Natural killer cell (primary cell): ENCODE results near the gene LIMK1. TPM values are rescaled to one million over a fixed set of nuclear protein-coding genes. Genes with fewer than 3 reads are reported as not detected.

Source experiments
- ATAC-seq, 3 donors: fragments of 150-1000 bp in 2 of 3; fragments of 200-7000 bp in 1 of 3; cut with Tn5 transposase; 1 replicate in 1 of 3; 2 replicates in 2 of 3; pipeline ENCODE4 v1.10.0; 2021; ENCODE audit warnings: mild to moderate bottlenecking in 2 of 3, moderate library complexity in 2 of 3
- DNase-seq, 2 donors: peaks; one replicate each; pipeline versions ENCODE4 v3.0.0 to v3.0.0-alpha.2; 2013 to 2021; ENCODE audit warnings: mixed read lengths in 1 of 2
- H3K27ac ChIP-seq: one replicate; pipeline ENCODE4 v1.5.1; 2013; ENCODE audit warnings: mild to moderate bottlenecking, low read length
- H3K27me3 ChIP-seq: one replicate; pipeline ENCODE4 v1.6.1; 2013; ENCODE audit warnings: low read length; ENCODE audit not compliant: control insufficient read depth, insufficient read depth
- H3K36me3 ChIP-seq: one replicate; pipeline ENCODE4 v1.6.1; 2013; ENCODE audit warnings: low read length; ENCODE audit not compliant: control insufficient read depth, insufficient read depth
- H3K4me1 ChIP-seq: one replicate; pipeline ENCODE4 v1.6.1; 2013; ENCODE audit warnings: low read length; ENCODE audit not compliant: control insufficient read depth, insufficient read depth
- H3K4me3 ChIP-seq: one replicate; pipeline ENCODE4 v1.5.1; 2013; ENCODE audit warnings: low read length
- H3K9me3 ChIP-seq: one replicate; pipeline ENCODE4 v1.6.1; 2013; ENCODE audit warnings: low read length; ENCODE audit not compliant: control insufficient read depth, insufficient read depth
- H3K27ac Mint-ChIP-seq, 2 donors: one replicate each; pipeline ENCODE4 v1.8.0; 2022; ENCODE audit warnings: mild to moderate bottlenecking in 2 of 2, mixed read lengths in 2 of 2, moderate library complexity in 1 of 2
- H3K27me3 Mint-ChIP-seq, 2 donors: one replicate each; pipeline ENCODE4 v1.8.0; 2022; ENCODE audit warnings: low read depth in 2 of 2, mixed read lengths in 2 of 2
- H3K36me3 Mint-ChIP-seq: one replicate; pipeline ENCODE4 v1.8.0; 2022; ENCODE audit warnings: mixed read lengths
- H3K4me1 Mint-ChIP-seq, 2 donors: one replicate each; pipeline ENCODE4 v1.8.0; 2022; ENCODE audit warnings: mixed read lengths in 2 of 2
- H3K4me3 Mint-ChIP-seq: one replicate; pipeline ENCODE4 v1.8.0; 2022; ENCODE audit warnings: mild to moderate bottlenecking, moderate library complexity, mixed read lengths
- H3K9me3 Mint-ChIP-seq, 2 donors: one replicate each; pipeline ENCODE4 v1.8.0; 2022; ENCODE audit warnings: mixed read lengths in 2 of 2
- CTCF ChIP-seq: fragments of 200-600 bp; IDR thresholded peaks from one replicate; pipeline ENCODE4 v1.8.0; 2022; ENCODE audit warnings: antibody characterized with exemption
- WGBS: methylation state at CpG from one replicate; pipeline ENCODE4 v1.1.7; 2013; ENCODE audit warnings: missing lambda C conversion rate; ENCODE audit not compliant: insufficient coverage; 5-methylcytosine and 5-hydroxymethylcytosine counted together
- intact Hi-C: fragments of 100-400 bp; cut with micrococcal nuclease; formaldehyde crosslinking; loops from one replicate; pipeline ENCODE4 v1.14.2; 2022
- total RNA-seq, 4 donors: library from RNA; stranded (reverse); fragments of 120-200 nt in 1 of 4; gene quantifications; one replicate each; pipeline versions ENCODE4 v1.2.3 to v1.2.4, GENCODE V29; 2013 to 2022

The LIMK1 gene
- total RNA-seq, 3 donors from 2014 or later (not counting 1 experiment from before 2014, with no cell fraction given) = 54.0 to 66.0 (median 55.0) TPM

GRCh38 chr7:74138945-74139843 is 55.6 kb downstream of the LIMK1 start:
- 93% methylated on average over 16 of the region's 16 CpGs for WGBS
- no peaks in the 10 kb centered on the region for H3K9me3 ChIP-seq
- Mint-ChIP-seq H3K4me3 (no peak overlapping the region), H3K4me1 (no peaks in the 10 kb centered on the region), H3K27me3 (no peaks in the 10 kb centered on the region), H3K27ac (peak overlapping the region in 1 of 2 donors; percentile 42), H3K36me3 (no peaks in the 10 kb centered on the region), H3K9me3 (no peaks in the 10 kb centered on the region)
- H3K36me3 ChIP-seq = no peaks in the 10 kb centered on the region
- no peaks in the 10 kb centered on the region for H3K27me3 ChIP-seq
- no peaks in the 10 kb centered on the region for H3K4me1 ChIP-seq
- intact Hi-C loops = no loop called here
- H3K4me3 ChIP-seq = no peak overlapping the region
- ATAC-seq = no peak
- no peak for DNase-seq
- no peak for TF ChIP-seq CTCF
- no peak overlapping the region for H3K27ac ChIP-seq

GRCh38 chr7:74141705-74142104 is 58.1 kb downstream of the LIMK1 start:
- Mint-ChIP-seq H3K27ac (no peak overlapping the region), H3K9me3 (no peaks in the 10 kb centered on the region), H3K4me1 (no peaks in the 10 kb centered on the region), H3K4me3 (no peak overlapping the region), H3K27me3 (peaks cover 0 to 3% of the 10 kb centered on the region in 2 donors), H3K36me3 (no peaks in the 10 kb centered on the region)
- Histone ChIP-seq H3K9me3 (no peaks in the 10 kb centered on the region), H3K4me3 (no peak overlapping the region), H3K36me3 (no peaks in the 10 kb centered on the region), H3K27me3 (no peaks in the 10 kb centered on the region), H3K27ac (no peak overlapping the region), H3K4me1 (no peaks in the 10 kb centered on the region)
- TF ChIP-seq CTCF = no peak
- no peak for DNase-seq
- WGBS = 21% methylated on average over 1 of the region's 1 CpG
- no peak for ATAC-seq
- intact Hi-C loops = no loop called here

- Mint-ChIP-seq H3K4me3 (no peak overlapping the region), H3K27ac (no peak overlapping the region), H3K9me3 (no peaks in the 10 kb centered on the region), H3K27me3 (peaks cover 0 to 3% of the 10 kb centered on the region in 2 donors), H3K4me1 (no peaks in the 10 kb centered on the region), H3K36me3 (no peaks in the 10 kb centered on the region)
- ATAC-seq (no peak), DNase-seq (no peak)
- no peaks in the 10 kb centered on the region for H3K27me3 ChIP-seq
- no peaks in the 10 kb centered on the region for H3K36me3 ChIP-seq
- 51% methylated on average over 5 of the region's 6 CpGs for WGBS
- no peak for TF ChIP-seq CTCF
- intact Hi-C loops = no loop called here
- no peaks in the 10 kb centered on the region for H3K4me1 ChIP-seq
- no peak overlapping the region for H3K27ac ChIP-seq
- no peak overlapping the region for H3K4me3 ChIP-seq
- no peaks in the 10 kb centered on the region for H3K9me3 ChIP-seq
Observed at GRCh38 chr7:74143383-74143782, 59.8 kb downstream of the LIMK1 start.
